HepG2 (cell line): ENCODE data around the gene HLF. TPM values are rescaled to one million over a fixed set of nuclear protein-coding genes. Genes with fewer than 3 reads are reported as not detected.

ENCODE experiments used
- AKNA ChIP-seq: sonication (generic); formaldehyde crosslinking; IDR thresholded peaks from 2 replicates; pipeline ENCODE4 v1.4.0; 2020; ENCODE audit warnings: missing genetic modification reagents, borderline replicate concordance
- BRD4 ChIP-seq: sonication (generic); formaldehyde crosslinking; IDR thresholded peaks from 2 replicates; pipeline ENCODE4 v1.4.0; 2020; ENCODE audit warnings: missing genetic modification reagents
- CEBPZ ChIP-seq: IDR thresholded peaks from 2 replicates; pipeline ENCODE4 v1.6.1; 2012; ENCODE audit warnings: low read length, improper control_type of control experiment
- FOXP1 ChIP-seq, 2 experiments: fragments of 450-650 bp in 1 of 2; IDR thresholded peaks; 2 replicates each; pipeline ENCODE4 v1.6.1; 2017 to 2018; ENCODE audit warnings: antibody characterized with exemption in 1 of 2
- FUBP1 ChIP-seq: sonication (generic); formaldehyde crosslinking; IDR thresholded peaks from 2 replicates; pipeline ENCODE4 v1.5.1; 2020; ENCODE audit warnings: missing genetic modification reagents, mild to moderate bottlenecking, borderline replicate concordance
- HIVEP1 ChIP-seq: sonication (generic); formaldehyde crosslinking; IDR thresholded peaks from 2 replicates; pipeline ENCODE4 v1.4.0; 2020; ENCODE audit warnings: mild to moderate bottlenecking, missing genetic modification reagents
- KDM3A ChIP-seq: IDR thresholded peaks from 2 replicates; pipeline ENCODE4 v1.6.1; 2018; ENCODE audit warnings: low read depth, missing compliant biosample characterization
- REPIN1 ChIP-seq: sonication (generic); formaldehyde crosslinking; IDR thresholded peaks from 2 replicates; pipeline ENCODE4 v1.8.0; 2022; ENCODE audit warnings: missing genetic modification reagents, low read depth, mild to moderate bottlenecking, borderline replicate concordance
- RNF219 ChIP-seq: sonication (generic); formaldehyde crosslinking; IDR thresholded peaks from 2 replicates; pipeline ENCODE4 v1.5.0; 2020; ENCODE audit warnings: mild to moderate bottlenecking, missing genetic modification reagents
- TBX2 ChIP-seq: sonication (generic); formaldehyde crosslinking; IDR thresholded peaks from 2 replicates; pipeline ENCODE4 v1.5.0; 2020; ENCODE audit warnings: missing genetic modification reagents, mild to moderate bottlenecking, borderline replicate concordance
- ZFP36 ChIP-seq: fragments of 150-350 bp; IDR thresholded peaks from 2 replicates; pipeline ENCODE4 v1.6.1; 2018; ENCODE audit warnings: borderline replicate concordance, low read length, low read depth; ENCODE audit not compliant: partially characterized antibody
- ZNF138 ChIP-seq: sonication (generic); formaldehyde crosslinking; IDR thresholded peaks from 2 replicates; pipeline ENCODE4 v1.5.0; 2020; ENCODE audit warnings: mild to moderate bottlenecking, low read depth, missing genetic modification reagents
- ZNF260 ChIP-seq: sonication (generic); formaldehyde crosslinking; IDR thresholded peaks from 2 replicates; pipeline ENCODE4 v1.4.0; 2020; ENCODE audit warnings: missing genetic modification reagents, low read depth, mild to moderate bottlenecking, borderline replicate concordance
- ZNF431 ChIP-seq: sonication (generic); formaldehyde crosslinking; IDR thresholded peaks from 2 replicates; pipeline ENCODE4 v1.9.0; 2022; ENCODE audit warnings: missing genetic modification reagents, low read depth, mild to moderate bottlenecking, borderline replicate concordance
- ZNF567 ChIP-seq: sonication (generic); formaldehyde crosslinking; IDR thresholded peaks from 2 replicates; pipeline ENCODE4 v1.8.1; 2023; ENCODE audit warnings: mild to moderate bottlenecking, missing genetic modification reagents, borderline replicate concordance
- polyA plus RNA-seq, 8 experiments: library from polyadenylated mRNA; depleted of rRNA in 3 of 8; stranded (reverse) in 7 of 8; unstranded in 1 of 8; fragments of >200 nt; fragmentation: Illumina TruSeq in 4 of 8; extraction: Trizol in 4 of 8; gene quantifications; 2 replicates each; pipeline versions ENCODE4 v1.2.1 to v1.2.3, GENCODE V29; 2011 to 2016; ENCODE audit warnings: low read depth in 4 of 8, missing spikeins in 1 of 8, mixed read lengths in 1 of 8; ENCODE audit not compliant: insufficient read depth in 1 of 8
- total RNA-seq, 5 experiments: library from RNA; depleted of rRNA; stranded (reverse); fragments of >200 nt; fragmentation: Illumina TruSeq; extraction: Trizol; gene quantifications; 2 replicates each; pipeline ENCODE4 v1.2.3, GENCODE V29; 2016; ENCODE audit warnings: low read depth in 1 of 5

HLF gene
- total and polyA plus RNA-seq, 2 of the 13 experiments (the other 11 are each of a cell fraction or from before 2014, with no cell fraction given), result 202 to 346 TPM

- 0 out of 2 replicates have a peak, but pooled peaks have one; percentile 24 for TF ChIP-seq RNF219 (CRISPR knock-in tag)
- no peak for TF ChIP-seq CEBPZ
- no peak for TF ChIP-seq TBX2
- no peak; the same call in 1 of the 2 replicates for TF ChIP-seq REPIN1
- TF ChIP-seq ZNF260 (CRISPR knock-in tag), result no peak
- TF ChIP-seq HIVEP1 (CRISPR knock-in tag), result no peak
- no peak for TF ChIP-seq ZNF567 (CRISPR knock-in tag)
- no peak for TF ChIP-seq KDM3A (CRISPR knock-in tag)
- TF ChIP-seq FOXP1 (IDR thresholded peaks at IDR 0.05), result no peak
- TF ChIP-seq FOXP1 (CRISPR knock-in tag; IDR thresholded peaks at IDR 0.05), result no peak; the same call in 1 of the 2 replicates
- no peak for TF ChIP-seq FUBP1 (CRISPR knock-in tag)
- TF ChIP-seq ZNF431 (CRISPR knock-in tag), result no peak
- TF ChIP-seq AKNA (CRISPR knock-in tag), result no peak
- no peak for TF ChIP-seq ZNF138 (CRISPR knock-in tag)
- TF ChIP-seq ZFP36, result no peak
- peak; percentile 59 for TF ChIP-seq BRD4
These were observed 3.3 kb downstream of the HLF start (continued) for GRCh38 chr17:55267777-55268648.
